ENCODE data around the gene CYFIP2. TPM values are rescaled to one million over a fixed set of nuclear protein-coding genes. Genes with fewer than 3 reads are reported as not detected.

CYFIP2 gene
- total RNA-seq, 1 donor from 2014 or later: 99.9 TPM

DNA sequence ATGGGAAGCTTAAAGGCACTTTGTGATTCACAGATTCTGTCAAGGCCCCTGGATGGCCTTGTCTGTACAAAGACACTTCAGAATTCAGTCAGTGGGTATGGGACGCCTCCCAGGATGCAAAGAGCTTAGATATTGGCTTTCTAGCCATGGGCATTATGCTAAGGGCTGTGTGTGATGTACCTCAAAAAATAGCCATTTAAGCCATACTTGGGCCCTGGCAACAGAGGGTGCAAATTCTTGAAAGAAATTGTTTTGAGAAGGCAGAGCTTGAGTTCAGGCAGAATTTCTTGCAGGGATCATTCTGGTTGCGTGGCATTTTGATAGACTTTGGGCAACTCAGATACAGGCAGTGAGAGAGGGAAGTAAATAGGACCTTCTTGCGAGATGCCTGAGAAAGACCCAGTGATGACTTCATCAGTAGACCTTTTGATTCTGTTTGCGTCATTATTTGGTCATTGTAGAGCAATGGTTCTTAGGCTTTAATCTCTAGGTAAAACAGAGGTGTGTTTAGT is 3.9 kb downstream of the CYFIP2 start:
- TF ChIP-seq, protein P1, sequence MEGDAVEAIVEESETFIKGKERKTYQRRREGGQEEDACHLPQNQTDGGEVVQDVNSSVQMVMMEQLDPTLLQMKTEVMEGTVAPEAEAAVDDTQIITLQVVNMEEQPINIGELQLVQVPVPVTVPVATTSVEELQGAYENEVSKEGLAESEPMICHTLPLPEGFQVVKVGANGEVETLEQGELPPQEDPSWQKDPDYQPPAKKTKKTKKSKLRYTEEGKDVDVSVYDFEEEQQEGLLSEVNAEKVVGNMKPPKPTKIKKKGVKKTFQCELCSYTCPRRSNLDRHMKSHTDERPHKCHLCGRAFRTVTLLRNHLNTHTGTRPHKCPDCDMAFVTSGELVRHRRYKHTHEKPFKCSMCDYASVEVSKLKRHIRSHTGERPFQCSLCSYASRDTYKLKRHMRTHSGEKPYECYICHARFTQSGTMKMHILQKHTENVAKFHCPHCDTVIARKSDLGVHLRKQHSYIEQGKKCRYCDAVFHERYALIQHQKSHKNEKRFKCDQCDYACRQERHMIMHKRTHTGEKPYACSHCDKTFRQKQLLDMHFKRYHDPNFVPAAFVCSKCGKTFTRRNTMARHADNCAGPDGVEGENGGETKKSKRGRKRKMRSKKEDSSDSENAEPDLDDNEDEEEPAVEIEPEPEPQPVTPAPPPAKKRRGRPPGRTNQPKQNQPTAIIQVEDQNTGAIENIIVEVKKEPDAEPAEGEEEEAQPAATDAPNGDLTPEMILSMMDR (IDR thresholded peaks at IDR 0.05; ENCODE audit: insufficient read depth, low read length, poor library complexity, severe bottlenecking): no peak
- no peak for DNase-seq (ENCODE audit: low read depth)
- no peak overlapping the region for H3K4me3 ChIP-seq (ENCODE audit: low read depth, low read length)
- H3K36me3 ChIP-seq (ENCODE audit: control insufficient read depth, insufficient read depth, low read length): no peaks in the 10 kb centered on the region
- peaks cover 3% of the 10 kb centered on the region for H3K27me3 ChIP-seq (ENCODE audit: control insufficient read depth, insufficient read depth, low read length)

DNA sequence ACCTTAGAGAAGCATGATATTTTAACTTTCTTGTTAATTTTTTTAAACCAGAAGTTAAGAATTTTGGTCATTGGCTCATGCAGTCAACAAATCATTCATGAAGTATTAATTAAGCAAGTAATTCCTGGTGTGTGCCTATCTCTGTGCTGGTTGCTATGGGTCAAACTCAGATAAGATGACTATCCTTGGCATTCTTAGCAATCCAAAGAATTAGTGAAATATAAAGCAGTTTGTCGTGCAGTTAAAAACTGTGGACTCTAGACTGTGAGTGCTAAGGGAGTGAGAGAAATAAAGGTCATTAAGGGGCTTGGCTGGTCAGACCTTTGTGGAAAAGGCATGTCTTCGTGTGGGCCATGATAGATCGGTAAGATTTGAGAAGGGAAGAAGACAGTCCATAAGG is 4.8 kb downstream of the CYFIP2 start:
- Histone ChIP-seq H3K4me3 (ENCODE audit: low read depth, low read length) (no peak overlapping the region), H3K27me3 (ENCODE audit: control insufficient read depth, insufficient read depth, low read length) (no peaks in the 10 kb centered on the region), H3K36me3 (ENCODE audit: control insufficient read depth, insufficient read depth, low read length) (no peaks in the 10 kb centered on the region)
- TF ChIP-seq, protein P1 (IDR thresholded peaks at IDR 0.05; ENCODE audit: insufficient read depth, low read length, poor library complexity, severe bottlenecking): no peak
- no peak for DNase-seq (ENCODE audit: low read depth)

GRCh38 chr5:157271740-157272271 is 5.9 kb downstream of the CYFIP2 start:
- no peak overlapping the region for H3K4me3 ChIP-seq (ENCODE audit: low read depth, low read length)
- no peak for DNase-seq (ENCODE audit: low read depth)
- no peaks in the 10 kb centered on the region for H3K27me3 ChIP-seq (ENCODE audit: control insufficient read depth, insufficient read depth, low read length)
- TF ChIP-seq, protein P1 (IDR thresholded peaks at IDR 0.05; ENCODE audit: insufficient read depth, low read length, poor library complexity, severe bottlenecking): no peak
- no peaks in the 10 kb centered on the region for H3K36me3 ChIP-seq (ENCODE audit: control insufficient read depth, insufficient read depth, low read length)

DNA sequence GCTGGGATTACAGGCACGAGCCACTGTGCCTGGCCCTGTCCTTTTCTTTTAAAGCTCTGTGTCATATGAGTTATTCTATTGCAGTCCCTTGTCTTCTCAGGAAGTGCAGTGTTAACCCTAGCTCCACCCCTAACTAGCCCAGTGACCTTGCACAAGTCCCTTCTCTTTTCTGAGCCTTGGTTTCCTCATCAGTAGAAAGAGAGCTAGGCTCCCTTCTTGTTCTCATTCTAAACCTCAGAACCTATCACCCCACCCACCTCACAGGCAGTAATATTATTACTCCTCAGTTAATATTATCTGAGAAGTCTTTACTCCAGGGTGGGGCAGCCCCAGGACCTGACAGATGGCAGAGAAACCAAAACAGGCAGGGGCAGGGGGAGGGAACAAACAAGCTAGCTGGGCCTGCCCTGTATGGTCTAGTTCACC is 7.2 kb downstream of the CYFIP2 start:
- no peaks in the 10 kb centered on the region for H3K36me3 ChIP-seq (ENCODE audit: control insufficient read depth, insufficient read depth, low read length)
- TF ChIP-seq, protein P1 (IDR thresholded peaks at IDR 0.05; ENCODE audit: insufficient read depth, low read length, poor library complexity, severe bottlenecking): no peak
- H3K27me3 ChIP-seq (ENCODE audit: control insufficient read depth, insufficient read depth, low read length): no peaks in the 10 kb centered on the region
- no peak for DNase-seq (ENCODE audit: low read depth)
- no peak overlapping the region for H3K4me3 ChIP-seq (ENCODE audit: low read depth, low read length)

DNA sequence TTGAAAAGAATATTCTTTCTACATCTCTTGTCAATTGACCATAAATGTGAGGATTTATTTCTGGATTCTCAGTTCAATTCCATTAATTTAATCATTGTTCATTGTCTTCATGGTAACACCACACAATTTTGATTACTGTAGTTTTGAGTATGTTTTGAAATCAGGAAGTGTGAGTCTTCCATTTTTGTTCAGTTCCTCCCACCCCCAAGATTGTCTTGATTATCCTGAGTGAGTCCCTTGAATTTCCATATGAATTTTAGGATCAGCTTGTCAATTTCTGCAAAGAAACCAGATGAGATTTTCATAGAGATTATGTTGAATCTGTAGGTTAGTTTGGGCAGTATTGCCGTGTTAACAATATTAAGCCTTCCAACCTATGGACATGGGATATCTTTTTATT is 9.5 kb downstream of the CYFIP2 start:
- Histone ChIP-seq H3K36me3 (ENCODE audit: control insufficient read depth, insufficient read depth, low read length) (no peaks in the 10 kb centered on the region), H3K27me3 (ENCODE audit: control insufficient read depth, insufficient read depth, low read length) (no peaks in the 10 kb centered on the region), H3K4me3 (ENCODE audit: low read depth, low read length) (no peak overlapping the region)
- TF ChIP-seq, protein P1 (IDR thresholded peaks at IDR 0.05; ENCODE audit: insufficient read depth, low read length, poor library complexity, severe bottlenecking): no peak
- DNase-seq (ENCODE audit: low read depth): no peak
